H1 (cell line): Measurements from ENCODE around the gene RALGDS. TPM values are rescaled to one million over a fixed set of nuclear protein-coding genes. Genes with fewer than 3 reads are reported as not detected.

ENCODE experiments used
- CTCF ChIA-PET: fragments of 300-600 bp; sonication (Branson Sonifier 250); formaldehyde crosslinking; loops from one replicate; lab custom pipeline; 2021; ENCODE audit not compliant: partially characterized antibody; lab: Charles Lee
- POLR2A ChIA-PET: fragments of 300-600 bp; sonication (Branson Sonifier 250); formaldehyde crosslinking; loops from one replicate; lab custom pipeline; 2021; ENCODE audit warnings: inconsistent platforms; ENCODE audit not compliant: partially characterized antibody; lab: Charles Lee
- DNase-seq, 2 experiments: peaks; one replicate each; pipeline versions ENCODE4 v3.0.0 to v3.0.0-alpha.2; 2010 to 2022; ENCODE audit warnings: low spot score in 2 of 2, low read depth in 1 of 2, mixed read lengths in 1 of 2
- FAIRE-seq: peaks from 2 replicates; lab custom pipeline; 2011; peaks lifted over from hg19 to GRCh38; lab: Jason Lieb, UNC
- H2AFZ ChIP-seq: 2 replicates; pipeline ENCODE4 v1.8.1; 2012; ENCODE audit warnings: low read length, inconsistent platforms
- H2AK5ac ChIP-seq: 2 replicates; pipeline ENCODE4 v1.6.1; 2013; ENCODE audit warnings: low read depth, low read length
- H2BK120ac ChIP-seq: replicated peaks from 2 replicates; pipeline ENCODE3; 2013; ENCODE audit warnings: low read depth, low read length, inconsistent platforms
- H2BK12ac ChIP-seq: 2 replicates; pipeline ENCODE4 v1.6.1; 2013; ENCODE audit warnings: low read depth, low read length
- H2BK15ac ChIP-seq: 2 replicates; pipeline ENCODE4 v1.6.1; 2013; ENCODE audit warnings: low read length
- H2BK20ac ChIP-seq: 2 replicates; pipeline ENCODE4 v1.6.1; 2013; ENCODE audit warnings: low read length
- H2BK5ac ChIP-seq: 2 replicates; pipeline ENCODE4 v1.6.1; 2013; ENCODE audit warnings: low read depth, low read length
- H3K14ac ChIP-seq: 2 replicates; pipeline ENCODE4 v1.6.1; 2013; ENCODE audit warnings: inconsistent platforms; ENCODE audit not compliant: insufficient read length
- H3K18ac ChIP-seq: 2 replicates; pipeline ENCODE4 v1.6.1; 2013; ENCODE audit warnings: low read length; ENCODE audit errors: extremely low read depth
- H3K23ac ChIP-seq: 2 replicates; pipeline ENCODE4 v1.6.1; 2013; ENCODE audit warnings: inconsistent platforms; ENCODE audit not compliant: insufficient read length
- H3K23me2 ChIP-seq: 2 replicates; pipeline ENCODE4 v1.6.1; 2013; ENCODE audit warnings: low read depth, low read length
- H3K27ac ChIP-seq: 2 replicates; pipeline ENCODE4 v1.6.1; 2011; ENCODE audit warnings: low read depth, low read length, inconsistent platforms
- H3K27me3 ChIP-seq, 4 experiments: replicated peaks in 1 of 4; 1 replicate in 1 of 4; 2 replicates in 3 of 4; pipeline versions ENCODE4 v1.6.1 to v1.8.1; 2011 to 2013; ENCODE audit warnings: low read length in 3 of 4, mild to moderate bottlenecking in 3 of 4, inconsistent platforms in 2 of 4, mixed read lengths in 2 of 4, moderate library complexity in 1 of 4; ENCODE audit not compliant: control insufficient read depth in 3 of 4, insufficient read depth in 3 of 4; ENCODE audit errors: extremely low read depth in 1 of 4
- H3K36me3 ChIP-seq, 4 experiments: 2 replicates each; pipeline versions ENCODE4 v1.6.1 to v1.8.1; 2011 to 2013; ENCODE audit warnings: mild to moderate bottlenecking in 4 of 4, low read length in 3 of 4, moderate library complexity in 2 of 4, control low read depth in 1 of 4, inconsistent platforms in 1 of 4; ENCODE audit not compliant: insufficient read depth in 4 of 4, control insufficient read depth in 2 of 4
- H3K4ac ChIP-seq: replicated peaks from 2 replicates; pipeline ENCODE3; 2013; ENCODE audit warnings: low read length, low read depth, mixed read lengths, inconsistent platforms; ENCODE audit not compliant: insufficient read length
- H3K4me1 ChIP-seq, 4 experiments: replicated peaks in 1 of 4; 1 replicate in 1 of 4; 2 replicates in 3 of 4; pipeline versions ENCODE4 v1.6.1 to v1.8.1; 2011 to 2013; ENCODE audit warnings: low read length in 3 of 4, inconsistent platforms in 2 of 4, mixed read lengths in 1 of 4; ENCODE audit not compliant: insufficient read depth in 4 of 4, control insufficient read depth in 3 of 4
- H3K4me2 ChIP-seq, 2 experiments: 2 replicates each; pipeline versions ENCODE4 v1.6.1 to v1.8.1; 2011 to 2013; ENCODE audit warnings: low read depth in 2 of 2, low read length in 2 of 2, control low read depth in 1 of 2, inconsistent platforms in 1 of 2, mild to moderate bottlenecking in 1 of 2; ENCODE audit not compliant: insufficient read depth in 1 of 2
- H3K4me3 ChIP-seq, 4 experiments: fragments of 200-600, 300-600 bp in 1 of 4; sonication (generic), shearing (Covaris generic), sonication (Bioruptor Twin) in 1 of 4; 2 replicates each; pipeline versions ENCODE4 v1.5.1 to v1.8.1; 2011 to 2016; ENCODE audit warnings: low read length in 4 of 4, low read depth in 3 of 4, control low read depth in 2 of 4, inconsistent platforms in 2 of 4, mild to moderate bottlenecking in 2 of 4, mixed read lengths in 1 of 4, moderate library complexity in 1 of 4; ENCODE audit not compliant: insufficient read depth in 2 of 4; ENCODE audit errors: extremely low read depth in 1 of 4
- H3K56ac ChIP-seq: replicated peaks from 2 replicates; pipeline ENCODE3; 2013; ENCODE audit warnings: low read depth, mild to moderate bottlenecking, mixed read lengths, low read length, inconsistent platforms; ENCODE audit not compliant: insufficient read length
- H3K79me1 ChIP-seq: 2 replicates; pipeline ENCODE4 v1.6.1; 2013; ENCODE audit warnings: low read depth, low read length, control low read depth
- H3K79me2 ChIP-seq, 2 experiments: 2 replicates each; pipeline versions ENCODE4 v1.6.1 to v1.8.1; 2012 to 2013; ENCODE audit warnings: low read length in 2 of 2, mild to moderate bottlenecking in 2 of 2, inconsistent platforms in 1 of 2; ENCODE audit not compliant: insufficient read depth in 2 of 2, control insufficient read depth in 1 of 2
- H3K9ac ChIP-seq, 4 experiments: replicated peaks in 1 of 4; 1 replicate in 1 of 4; 2 replicates in 3 of 4; pipeline versions ENCODE4 v1.6.1 to v1.8.1; 2011 to 2013; ENCODE audit warnings: low read depth in 3 of 4, low read length in 3 of 4, control low read depth in 2 of 4, mild to moderate bottlenecking in 2 of 4, moderate library complexity in 2 of 4, inconsistent platforms in 1 of 4; ENCODE audit errors: extremely low read depth in 1 of 4
- H3K9me3 ChIP-seq, 2 experiments: 2 replicates each; pipeline versions ENCODE4 v1.6.1 to v1.8.1; 2012 to 2013; ENCODE audit warnings: mild to moderate bottlenecking in 2 of 2, moderate library complexity in 2 of 2, control low read depth in 1 of 2, inconsistent platforms in 1 of 2, low read depth in 1 of 2, low read length in 1 of 2, mixed read lengths in 1 of 2; ENCODE audit not compliant: insufficient read depth in 2 of 2
- H4K20me1 ChIP-seq, 2 experiments: replicated peaks in 1 of 2; 2 replicates each; pipeline versions ENCODE3 to v1.8.1; 2011 to 2013; ENCODE audit warnings: inconsistent platforms in 2 of 2, low read length in 2 of 2, mild to moderate bottlenecking in 1 of 2; ENCODE audit not compliant: insufficient read depth in 2 of 2, control insufficient read depth in 1 of 2
- H4K5ac ChIP-seq: 2 replicates; pipeline ENCODE4 v1.6.1; 2013; ENCODE audit warnings: low read length, low read depth, mixed read lengths, inconsistent platforms; ENCODE audit not compliant: insufficient read length
- H4K8ac ChIP-seq: 2 replicates; pipeline ENCODE4 v1.8.0; 2013; ENCODE audit warnings: mild to moderate bottlenecking, moderate library complexity, low read length, inconsistent platforms; ENCODE audit not compliant: insufficient read depth; ENCODE audit errors: extremely low read depth
- H4K91ac ChIP-seq: replicated peaks from 2 replicates; pipeline ENCODE3; 2013; ENCODE audit warnings: low read length, mixed read lengths, inconsistent platforms; ENCODE audit not compliant: insufficient read length
- CBX5 ChIP-seq: fragments of 300-800, 300-1000 bp; sonication (generic); IDR thresholded peaks from 2 replicates; pipeline ENCODE4 v1.7.1; 2016; ENCODE audit warnings: antibody characterized with exemption, low read length, low read depth
- JUND ChIP-seq: IDR thresholded peaks from 2 replicates; pipeline ENCODE4 v1.6.1; 2011; ENCODE audit warnings: mild to moderate bottlenecking, improper control_type of control experiment, low read length
- RXRA ChIP-seq: IDR thresholded peaks from 2 replicates; pipeline ENCODE4 v1.6.1; 2011; ENCODE audit warnings: low read depth, mild to moderate bottlenecking, low read length, moderate library complexity; ENCODE audit not compliant: insufficient read depth
- SIRT6 ChIP-seq: IDR thresholded peaks from one replicate; pipeline ENCODE4 v1.7.1; 2012; ENCODE audit warnings: low read length, inconsistent platforms
- SRF ChIP-seq: IDR thresholded peaks from 2 replicates; pipeline ENCODE4 v1.6.1; 2011; ENCODE audit warnings: mild to moderate bottlenecking, low read depth, low read length, moderate library complexity
- TBP ChIP-seq: IDR thresholded peaks from 2 replicates; pipeline ENCODE4 v1.6.1; 2011; ENCODE audit warnings: low read depth, low read length, improper control_type of control experiment
- WGBS, 2 experiments: shearing (Covaris generic) in 1 of 2; methylation state at CpG; one replicate each; pipeline versions ENCODE4 v1.1.6 to v1.1.7; 2013 to 2015; ENCODE audit warnings: low lambda C conversion rate in 2 of 2, mixed read lengths in 2 of 2, inconsistent platforms in 1 of 2, low coverage in 1 of 2, missing lambda C conversion rate in 1 of 2; ENCODE audit not compliant: insufficient replicate concordance in 2 of 2, insufficient coverage in 1 of 2, insufficient read length in 1 of 2; ENCODE audit errors: extremely low coverage in 1 of 2, missing lambda C conversion rate in 1 of 2; 5-methylcytosine and 5-hydroxymethylcytosine counted together
- polyA plus RNA-seq, 7 experiments: library from polyadenylated mRNA; depleted of rRNA in 3 of 7; stranded (reverse) in 5 of 7; unstranded in 2 of 7; fragments of >200 nt in 5 of 7; fragments of 200-250 nt in 2 of 7; gene quantifications; 1 replicate in 5 of 7; 2 replicates in 1 of 7; 4 replicates in 1 of 7; pipeline versions ENCODE4 v1.2.1 to v1.2.3, GENCODE V29; 2011 to 2013; ENCODE audit warnings: missing spikeins in 2 of 7, mixed read lengths in 2 of 7
- total RNA-seq: library from RNA; stranded (reverse); fragmentation: NEBNext Ultra II Directional; extraction: Animal tissue kit (Norgen Biotek cat#: 25700); gene quantifications from 2 replicates; pipeline ENCODE4 v1.2.1, GENCODE V29; 2021

The RALGDS gene
- total and polyA plus RNA-seq, 2 of the 8 experiments (the other 6 are each of a cell fraction or from before 2014, with no cell fraction given): 14.5 to 25.5 TPM

DNA sequence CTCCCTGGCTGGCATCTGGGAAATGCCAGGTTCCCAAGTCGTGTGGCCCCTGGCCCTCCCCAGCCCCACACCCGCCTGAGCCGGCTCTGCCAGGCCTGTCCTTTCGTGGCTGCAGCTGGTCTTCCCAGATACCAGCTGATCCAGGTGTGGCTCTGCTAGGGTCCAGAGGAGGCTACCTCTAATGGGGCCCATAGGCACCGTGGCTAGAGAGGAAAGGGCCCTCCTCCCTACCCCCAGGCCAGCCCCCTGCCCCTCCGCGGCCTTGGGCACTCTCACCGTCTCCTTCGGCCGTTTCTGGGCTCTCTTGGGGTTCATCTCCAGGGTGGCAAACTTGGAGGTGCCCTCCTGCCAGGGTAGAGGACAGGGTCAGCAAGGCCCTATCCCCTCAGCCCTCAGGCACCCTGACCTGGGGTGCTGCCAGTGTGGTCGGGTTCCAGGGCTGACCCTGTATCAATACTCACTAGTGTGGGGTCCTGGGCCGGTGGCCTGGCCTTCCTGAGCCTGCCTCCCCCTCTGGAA is 17.0 kb downstream of the RALGDS start:
- Histone ChIP-seq H2BK5ac (no peak overlapping the region), H2AFZ (no peak overlapping the region), H3K23me2 (no peaks in the 10 kb centered on the region), H3K23ac (no peak overlapping the region), H4K8ac (no peak overlapping the region; the same call in 1 of the 2 replicates), H3K4me3 (no peak overlapping the region), H4K91ac (no peak overlapping the region), H3K4me2 (no peak overlapping the region), H3K79me2 (no peaks in the 10 kb centered on the region), H3K18ac (no peak overlapping the region), H3K27me3 (no peaks in the 10 kb centered on the region), H3K56ac (no peak overlapping the region), H2BK12ac (no peak overlapping the region), H3K27ac (no peak overlapping the region), H3K9ac (no peak overlapping the region), H2BK15ac (no peak overlapping the region), H3K4me1 (peaks cover 0 to 8% (median 3%) of the 10 kb centered on the region in 4 experiments; a peak in 3 of 7 replicates), H2BK20ac (no peak overlapping the region), H3K9me3 (no peaks in the 10 kb centered on the region), H2BK120ac (no peak overlapping the region), H3K36me3 (peaks cover 2 to 20% (median 5%) of the 10 kb centered on the region in 4 experiments; a peak in 7 of 8 replicates), H3K14ac (no peak overlapping the region), H4K5ac (no peak overlapping the region), H3K79me1 (no peaks in the 10 kb centered on the region), H2AK5ac (no peak overlapping the region), H4K20me1 (peaks cover 2 to 11% of the 10 kb centered on the region in 2 experiments), H3K4ac (no peak overlapping the region)
- ChIA-PET CTCF (interaction anchor here (0.6 to 19.3 kb wide), 13 partner anchors 7 to 87 kb away, joined by 3 to 337 read pairs (median 16); partner anchors contain the start of gene RALGDS), POLR2A (no interaction called here)
- TF ChIP-seq SRF (no peak), TBP (no peak), SIRT6 (no peak), JUND (no peak), CBX5 (no peak), RXRA (no peak)
- WGBS, 2 experiments: 83% methylated on average over 10 of the region's 12 CpGs; no CpG with 5 or more reads in 1 of the 2 experiments
- DNase-seq (no peak), FAIRE-seq (no peak)
